ENCODE results near the gene SLC35F6. TPM values are rescaled to one million over a fixed set of nuclear protein-coding genes. Genes with fewer than 3 reads are reported as not detected.

Gene SLC35F6
- polyA plus RNA-seq, 1 donor (not counting 4 experiments of a cell fraction or from before 2014, with no cell fraction given) = 25.7 TPM

GRCh38 chr2:26764906-26765305, 822 bp downstream of the SLC35F6 start:
- Histone ChIP-seq H3K4me3 (ENCODE audit: control insufficient read depth in 2 of 3, extremely low read depth in 1 of 3, insufficient read depth in 2 of 3, low read depth in 1 of 3, low read length in 3 of 3) (peak overlapping the region; percentile 82 to 90 (median 84)), H3K36me3 (ENCODE audit: control insufficient read depth in 2 of 2, extremely low read depth in 1 of 2, insufficient read depth in 2 of 2, low read length in 2 of 2) (peaks cover 2 to 6% of the 10 kb centered on the region in 2 experiments), H3K4me2 (ENCODE audit: control insufficient read depth, extremely low read depth, insufficient read depth, low read depth, low read length) (peak overlapping the region; percentile 91), H3K9ac (ENCODE audit: control insufficient read depth, extremely low read depth, insufficient read depth, low read length) (peak overlapping the region; percentile 95), H3K79me2 (ENCODE audit: control insufficient read depth, insufficient read depth, low read length) (peaks cover 53% of the 10 kb centered on the region), H4K20me1 (ENCODE audit: control insufficient read depth, extremely low read depth, insufficient read depth, low read length) (no peaks in the 10 kb centered on the region), H3K9me1 (ENCODE audit: control insufficient read depth, extremely low read depth, insufficient read depth, low read length) (peaks cover 4% of the 10 kb centered on the region), H3K27me3 (ENCODE audit: control insufficient read depth, extremely low read depth, insufficient read depth, low read length) (no peaks in the 10 kb centered on the region), H3K9me3 (ENCODE audit: control insufficient read depth, low read depth, low read length) (no peaks in the 10 kb centered on the region), H3K4me1 (ENCODE audit: control insufficient read depth, extremely low read depth, insufficient read depth, low read length) (peaks cover 41% of the 10 kb centered on the region), H2AFZ (ENCODE audit: control insufficient read depth, low read length) (no peak overlapping the region), H3K27ac (ENCODE audit: control insufficient read depth, insufficient read depth, low read length) (peak overlapping the region; percentile 76)
- no peak for DNase-seq (ENCODE audit: low read depth, low spot score)
- TF ChIP-seq EZH2 (IDR thresholded peaks at IDR 0.05; ENCODE audit: low read length) (no peak), CTCF (optimal IDR thresholded peaks at IDR 0.05 in 1 of 3, IDR thresholded peaks at IDR 0.05 in 1 of 3, conservative IDR thresholded peaks at IDR 0.05 in 1 of 3; ENCODE audit: extremely low read depth in 1 of 3, insufficient read depth in 2 of 3, low read length in 3 of 3) (no peak)
- FAIRE-seq = no peak
- dilution Hi-C loops (cut with MboI; ENCODE audit: extremely low pct_ligation_motif_present, low sequenced_read_pairs) = no loop called here

GRCh38 chr2:26765475-26766200, 1.6 kb downstream of the SLC35F6 start:
- Histone ChIP-seq H3K9me3 (ENCODE audit: control insufficient read depth, low read depth, low read length) (no peaks in the 10 kb centered on the region), H3K9ac (ENCODE audit: control insufficient read depth, extremely low read depth, insufficient read depth, low read length) (peak overlapping the region; percentile 95), H3K9me1 (ENCODE audit: control insufficient read depth, extremely low read depth, insufficient read depth, low read length) (peaks cover 4% of the 10 kb centered on the region), H3K36me3 (ENCODE audit: control insufficient read depth in 2 of 2, extremely low read depth in 1 of 2, insufficient read depth in 2 of 2, low read length in 2 of 2) (peaks cover 2 to 6% of the 10 kb centered on the region in 2 experiments), H4K20me1 (ENCODE audit: control insufficient read depth, extremely low read depth, insufficient read depth, low read length) (peaks cover 2% of the 10 kb centered on the region), H3K27me3 (ENCODE audit: control insufficient read depth, extremely low read depth, insufficient read depth, low read length) (no peaks in the 10 kb centered on the region), H3K4me1 (ENCODE audit: control insufficient read depth, extremely low read depth, insufficient read depth, low read length) (peaks cover 48% of the 10 kb centered on the region), H3K4me2 (ENCODE audit: control insufficient read depth, extremely low read depth, insufficient read depth, low read depth, low read length) (peak overlapping the region; percentile 91), H3K27ac (ENCODE audit: control insufficient read depth, insufficient read depth, low read length) (peak overlapping the region; percentile 76), H3K79me2 (ENCODE audit: control insufficient read depth, insufficient read depth, low read length) (peaks cover 57% of the 10 kb centered on the region), H2AFZ (ENCODE audit: control insufficient read depth, low read length) (no peak overlapping the region), H3K4me3 (ENCODE audit: control insufficient read depth in 2 of 3, extremely low read depth in 1 of 3, insufficient read depth in 2 of 3, low read depth in 1 of 3, low read length in 3 of 3) (peak overlapping the region; percentile 82 to 90 (median 84))
- FAIRE-seq = no peak
- TF ChIP-seq EZH2 (IDR thresholded peaks at IDR 0.05; ENCODE audit: low read length) (no peak), CTCF (optimal IDR thresholded peaks at IDR 0.05 in 1 of 3, IDR thresholded peaks at IDR 0.05 in 1 of 3, conservative IDR thresholded peaks at IDR 0.05 in 1 of 3; ENCODE audit: extremely low read depth in 1 of 3, insufficient read depth in 2 of 3, low read length in 3 of 3) (no peak)
- dilution Hi-C loops (cut with MboI; ENCODE audit: extremely low pct_ligation_motif_present, low sequenced_read_pairs) = no loop called here
- DNase-seq (ENCODE audit: low read depth, low spot score) = no peak

All from keratinocyte (primary cell).